Skin of body (tissue), 2 donors: Measurements from ENCODE around the gene TUBG2. TPM values are rescaled to one million over a fixed set of nuclear protein-coding genes. Genes with fewer than 3 reads are reported as not detected.
A peak's percentile ranks its signal among the peaks of the same experiment; 100 is the strongest.

Experiments used
- DNase-seq: peaks from one replicate; lab custom pipeline; 2025; lab: John Stamatoyannopoulos, UW
- total RNA-seq: library from RNA; depleted of rRNA; stranded (reverse); fragments of >200 nt; gene quantifications from one replicate; pipeline ENCODE4 v1.2.3, GENCODE V29; 2014

The TUBG2 gene
- total RNA-seq, 1 donor from 2014 or later = 9.2 TPM

DNA sequence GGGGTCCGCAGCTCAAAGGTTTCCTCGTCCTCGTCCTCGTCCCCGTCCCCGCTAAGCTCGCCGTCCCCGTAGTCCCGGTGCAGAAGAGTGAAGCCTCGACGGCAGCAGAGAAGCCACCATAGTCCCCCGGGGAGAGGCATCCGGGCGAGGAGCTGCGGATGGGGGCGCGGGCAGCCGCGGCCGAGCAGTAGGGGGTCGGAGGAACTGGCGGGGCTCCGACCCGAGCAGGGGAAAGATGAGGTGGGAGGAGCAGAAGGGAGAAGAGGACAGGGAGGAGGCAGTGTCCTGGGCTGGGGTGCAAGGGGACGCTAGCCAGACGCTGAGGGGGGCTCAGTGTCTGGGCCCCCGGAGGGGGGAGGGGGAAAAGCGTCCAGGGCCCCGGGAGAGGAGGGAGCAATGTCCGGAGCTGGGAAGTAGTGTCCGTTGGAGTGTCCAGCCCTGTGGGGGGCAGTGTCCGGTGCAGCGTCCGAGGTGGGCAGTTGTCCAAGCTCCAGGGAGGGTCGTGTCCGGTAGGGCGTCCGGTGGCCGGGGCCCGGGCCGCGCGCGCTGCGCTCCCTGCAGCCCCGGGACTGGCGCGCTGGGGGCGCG, 17.4 kb downstream of the TUBG2 start, which contains the start of gene PLEKHH3:
PLEKHH3 (minus strand) TSS at position 571 of the 588 bp plus-strand sequence; CDS start at position 140, 431 bp downstream.
- DNase-seq = no peak

DNA sequence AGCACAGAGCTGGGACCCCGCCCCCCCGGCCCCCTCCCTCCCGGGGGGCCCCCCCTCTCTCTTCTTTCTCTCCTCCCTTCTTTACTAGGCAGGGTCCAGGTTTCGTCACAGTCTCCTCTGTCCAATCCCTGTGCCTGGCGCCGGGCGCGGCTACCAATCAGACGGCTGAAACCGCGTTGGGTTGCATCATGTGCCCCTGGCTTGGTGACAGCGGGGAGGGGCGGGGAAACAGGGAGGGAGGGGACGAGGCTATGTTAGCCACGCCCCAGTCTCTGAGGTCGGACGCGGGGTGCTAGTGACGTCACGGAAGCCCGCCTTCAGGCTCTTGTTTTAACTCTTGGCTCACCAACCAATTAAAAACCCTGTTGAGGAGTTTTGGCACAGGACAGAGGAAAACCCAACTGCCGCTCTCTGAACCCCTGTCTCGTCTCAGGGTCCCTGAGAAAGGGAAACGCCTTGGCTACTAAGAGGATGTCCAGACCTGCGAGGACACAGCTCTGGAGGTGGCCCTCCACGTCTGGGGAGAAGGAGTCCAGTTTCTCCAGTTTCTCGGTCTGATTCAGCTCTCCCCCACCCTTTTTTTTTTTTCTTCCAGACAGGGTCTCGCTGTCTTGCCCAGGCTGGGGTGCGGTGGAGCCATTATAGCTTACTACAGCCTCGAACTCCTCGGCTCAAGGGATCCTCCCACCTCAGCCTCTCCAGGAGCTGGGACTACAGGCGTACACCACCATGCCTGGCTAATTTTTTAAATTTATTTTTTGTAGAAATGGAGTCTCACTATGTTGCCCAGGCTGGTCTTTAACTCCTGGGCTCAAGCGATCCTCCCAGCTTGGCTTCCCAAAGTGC, 18.2 kb downstream of the TUBG2 start:
- DNase-seq = peak; percentile 100

DNA sequence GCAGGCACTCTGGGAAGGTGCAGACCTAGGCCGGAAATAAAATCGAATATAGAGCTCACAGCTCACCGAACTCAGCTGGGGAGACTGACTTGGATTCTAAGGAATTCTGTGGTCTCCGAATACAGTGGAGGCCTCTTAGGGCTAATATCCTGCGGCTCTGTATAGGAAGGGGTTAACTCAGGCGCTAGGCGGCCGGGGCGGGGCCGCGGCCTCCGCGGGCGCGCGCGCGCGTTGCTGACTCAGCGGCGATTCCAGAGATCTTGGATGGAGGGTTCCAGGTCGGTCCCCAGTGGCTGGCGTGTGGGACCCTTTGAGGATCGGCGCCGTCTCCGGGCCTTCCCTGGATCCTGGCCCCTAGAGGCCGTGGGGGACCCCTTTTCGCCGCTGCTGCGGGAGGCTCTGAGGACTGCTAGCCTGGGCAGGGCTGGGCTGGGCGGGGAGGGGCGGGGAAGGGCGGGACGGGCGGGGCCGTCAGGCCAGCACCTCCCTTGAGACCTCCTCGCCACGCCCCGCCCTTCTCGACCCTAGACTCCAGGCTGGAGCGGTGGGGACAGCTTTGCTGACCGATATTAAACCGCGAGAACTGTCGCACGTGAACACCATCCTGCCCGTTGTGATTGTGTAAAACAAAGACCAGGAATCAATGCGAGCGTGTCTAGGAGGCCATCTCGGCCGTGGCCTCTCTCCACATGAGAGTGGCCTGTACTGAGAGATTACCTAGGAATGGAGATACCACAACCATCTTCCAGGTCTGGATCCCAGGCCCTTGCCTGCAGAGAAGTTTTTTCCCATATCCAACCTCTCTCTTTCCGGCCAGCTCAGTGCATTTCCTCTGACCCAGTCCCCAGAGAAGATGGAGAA, 19.1 kb downstream of the TUBG2 start:
- DNase-seq = peak; percentile 75

- DNase-seq = peak; percentile 62
Observed at GRCh38 chr17:42678951-42679491, 19.9 kb downstream of the TUBG2 start.

- DNase-seq = peak; percentile 69
Observed at GRCh38 chr17:42679492-42680330, 20.6 kb downstream of the TUBG2 start.

DNA sequence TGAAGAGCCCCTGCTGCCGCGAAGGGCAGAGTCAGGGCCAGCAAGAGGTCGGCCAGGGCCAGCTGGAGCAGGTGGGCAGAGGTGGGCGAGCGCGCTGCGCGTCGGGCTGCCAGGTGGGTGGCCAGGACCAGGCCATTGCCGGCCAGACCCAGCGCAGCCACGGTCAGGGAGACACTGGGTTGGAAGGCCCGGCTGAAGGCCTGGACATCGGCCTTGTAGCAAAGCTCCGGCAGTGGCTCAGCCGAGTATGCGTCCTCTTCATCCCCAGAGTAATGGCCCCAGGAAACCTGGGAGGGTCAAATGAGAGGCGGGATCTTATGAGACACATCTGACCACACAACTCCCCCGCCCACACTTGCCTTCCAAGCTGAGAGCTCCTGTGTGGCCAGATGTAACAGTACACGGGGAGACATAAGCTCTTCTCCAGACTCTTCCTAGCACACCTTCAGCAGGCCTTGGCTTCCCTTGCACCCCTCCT, 21.3 kb downstream of the TUBG2 start:
- no peak for DNase-seq

DNA sequence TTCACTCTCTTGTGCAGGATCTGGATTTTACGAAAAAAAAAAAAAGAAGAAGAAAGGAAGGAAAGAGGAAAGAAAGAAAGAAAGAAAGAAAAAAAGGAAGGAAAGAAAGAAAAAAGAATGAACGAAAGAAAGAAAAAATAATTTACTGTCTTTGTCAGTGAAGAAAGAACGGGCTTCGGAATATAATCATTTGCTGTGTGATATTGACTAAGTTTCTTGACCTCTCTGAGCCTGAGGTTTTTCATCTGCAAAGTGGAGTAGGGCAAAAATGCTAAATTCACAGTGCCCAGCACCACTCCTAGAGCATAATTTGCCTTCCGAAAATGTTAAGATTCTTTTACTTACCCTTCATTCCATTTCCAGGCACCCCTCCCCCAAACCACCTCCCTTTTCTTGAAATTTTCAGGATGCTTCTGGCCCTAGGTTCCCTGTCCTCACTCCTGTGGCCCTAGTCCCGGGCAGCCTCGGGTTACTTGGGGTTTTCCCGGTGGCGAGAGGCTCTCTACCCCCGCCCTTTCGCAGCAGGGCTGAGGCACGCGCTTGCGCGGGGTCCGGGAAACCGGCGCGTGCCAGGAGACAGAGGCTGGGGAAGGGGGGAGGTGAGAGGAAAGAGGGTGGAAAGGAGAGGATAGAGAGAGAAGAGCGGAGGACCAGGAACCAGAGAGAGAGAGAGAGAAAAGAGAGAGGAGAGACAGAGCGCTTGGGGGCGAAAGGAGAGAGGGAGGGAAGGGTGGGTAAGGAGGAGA, 23.1 kb downstream of the TUBG2 start, which contains the start of gene CNTNAP1:
CNTNAP1 (plus strand) TSS at position 556 of the 746 bp plus-strand sequence. CDS start 299 bp downstream, outside the sequence.
- DNase-seq = peak; percentile 70

DNA sequence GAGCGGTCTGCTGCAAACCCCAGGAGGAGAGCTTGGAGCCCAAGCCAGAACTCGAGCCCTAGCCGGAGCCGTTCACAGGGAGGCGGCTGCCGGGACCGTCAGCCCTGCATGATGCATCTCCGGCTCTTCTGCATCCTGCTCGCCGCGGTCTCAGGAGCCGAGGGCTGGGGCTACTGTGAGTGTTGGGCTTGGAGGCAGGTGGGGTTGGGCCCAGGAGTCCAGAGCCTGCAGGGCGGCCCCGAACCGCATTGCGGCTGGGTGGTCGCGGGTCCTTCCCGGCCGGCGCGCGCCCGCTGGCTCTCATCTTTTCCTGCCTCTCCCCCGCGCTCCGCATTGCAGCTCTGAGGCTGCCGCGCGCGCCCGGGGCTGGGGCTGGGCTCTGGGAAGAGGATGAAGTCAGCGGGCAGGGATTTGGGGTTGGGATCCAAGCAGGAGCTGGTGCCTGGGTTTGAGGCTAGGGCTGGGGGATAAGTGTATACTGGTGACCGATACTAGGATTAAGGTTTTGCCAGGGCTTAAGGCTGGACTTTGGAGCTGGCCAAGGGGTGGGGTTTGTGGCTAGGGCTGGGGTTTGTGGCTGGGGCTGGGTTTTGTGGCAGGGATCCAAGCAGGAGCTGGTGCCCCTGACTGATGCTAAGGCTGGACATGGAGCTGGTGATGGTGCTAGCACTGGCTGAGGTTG, 23.8 kb downstream of the TUBG2 start:
- DNase-seq = peak; percentile 70

- DNase-seq = no peak
Observed at GRCh38 chr17:42683407-42684034, 24.4 kb downstream of the TUBG2 start.

DNA sequence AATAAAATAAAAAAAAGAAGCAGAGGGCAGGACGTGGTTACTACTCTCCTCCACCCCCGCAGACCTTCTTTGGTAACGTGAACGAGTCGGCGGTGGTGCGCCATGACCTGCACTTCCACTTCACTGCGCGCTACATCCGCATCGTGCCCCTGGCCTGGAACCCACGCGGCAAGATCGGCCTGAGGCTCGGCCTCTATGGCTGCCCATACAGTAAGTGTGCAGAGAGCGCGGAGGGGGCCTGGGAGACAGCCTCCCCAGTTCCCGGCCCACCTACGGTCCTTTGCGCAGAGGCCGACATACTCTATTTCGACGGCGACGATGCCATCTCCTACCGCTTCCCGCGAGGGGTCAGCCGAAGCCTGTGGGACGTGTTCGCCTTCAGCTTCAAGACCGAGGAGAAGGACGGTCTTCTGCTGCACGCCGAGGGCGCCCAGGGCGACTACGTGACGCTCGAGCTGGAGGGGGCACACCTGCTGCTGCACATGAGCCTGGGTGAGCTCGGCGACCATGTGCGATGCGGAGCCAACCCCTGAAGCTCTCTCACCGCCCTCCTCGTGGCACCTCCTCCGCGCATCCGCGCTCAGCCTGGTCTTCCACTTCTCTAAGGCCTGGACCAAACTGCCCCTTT, 26.0 kb downstream of the TUBG2 start:
- DNase-seq = no peak

- DNase-seq = no peak
Observed at GRCh38 chr17:42685831-42686230, 26.7 kb downstream of the TUBG2 start.

DNA sequence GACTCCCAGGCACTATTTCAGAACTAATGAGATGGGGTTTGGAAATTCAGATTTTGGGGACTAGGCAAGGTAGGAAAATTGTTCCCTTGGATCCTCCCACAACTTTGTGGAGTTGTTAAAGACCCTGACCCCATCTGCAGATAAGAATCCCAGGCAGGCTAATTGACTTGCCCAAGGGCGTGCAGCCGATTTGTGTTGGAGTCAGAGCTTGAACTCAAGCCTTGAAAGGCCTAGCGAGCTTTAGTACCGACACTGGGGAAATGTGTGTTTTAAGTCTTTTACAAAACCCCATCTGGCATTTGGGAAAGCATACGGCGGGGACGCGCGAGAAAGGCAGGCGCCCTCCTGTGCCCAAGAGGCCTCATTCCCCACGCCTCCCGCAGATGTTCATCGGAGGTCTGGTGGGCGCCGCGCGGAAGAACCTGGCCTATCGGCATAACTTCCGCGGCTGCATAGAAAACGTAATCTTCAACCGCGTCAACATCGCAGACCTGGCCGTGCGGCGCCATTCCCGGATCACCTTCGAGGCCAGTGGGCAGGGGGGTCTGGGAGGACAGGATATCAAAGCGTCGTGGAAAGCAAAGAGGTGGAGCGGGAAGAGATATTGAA, 27.5 kb downstream of the TUBG2 start:
- no peak for DNase-seq

- no peak for DNase-seq
Observed at GRCh38 chr17:42687707-42688320, 28.7 kb downstream of the TUBG2 start.

GRCh38 chr17:42690596-42690995, 31.5 kb downstream of the TUBG2 start:
- DNase-seq = no peak

- DNase-seq = no peak
Observed at GRCh38 chr17:42691021-42691545, 32.0 kb downstream of the TUBG2 start.

DNA sequence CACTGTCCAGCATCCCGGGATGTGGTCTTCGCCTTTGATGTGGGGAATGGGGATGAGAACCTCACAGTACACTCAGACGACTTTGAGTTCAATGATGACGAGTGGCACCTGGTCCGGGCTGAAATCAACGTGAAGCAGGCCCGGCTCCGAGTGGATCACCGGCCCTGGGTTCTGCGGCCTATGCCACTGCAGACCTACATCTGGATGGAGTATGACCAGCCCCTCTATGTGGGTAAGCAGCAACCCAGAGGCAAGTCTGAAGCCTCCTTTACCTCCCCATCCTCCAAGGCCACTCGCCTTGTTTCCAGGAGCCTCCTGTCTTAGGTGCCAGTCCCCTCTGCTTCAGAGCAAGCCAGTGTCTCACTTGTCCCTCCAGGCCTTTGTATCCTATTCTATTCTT, 33.4 kb downstream of the TUBG2 start:
- no peak for DNase-seq

DNA sequence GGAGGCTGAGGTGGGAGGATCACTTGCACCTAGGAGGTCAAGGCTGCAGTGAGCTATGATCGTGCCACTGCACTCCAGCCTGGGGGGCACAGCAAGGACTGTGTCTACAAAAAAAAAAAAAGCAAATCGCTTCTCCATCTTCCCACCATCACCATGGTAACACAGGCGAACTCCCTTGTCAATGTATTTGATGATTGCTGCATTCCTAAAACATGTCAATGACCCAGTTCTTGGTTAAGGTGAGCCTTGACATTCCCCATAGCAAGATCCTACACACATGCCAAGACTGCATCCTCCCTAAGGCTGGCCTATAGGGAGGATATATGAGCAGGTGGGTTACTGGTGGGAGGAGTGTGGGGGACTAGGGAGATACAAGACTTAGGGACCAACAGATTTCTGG, 35.4 kb downstream of the TUBG2 start:
- DNase-seq = no peak
